ENCODE data around the gene DCANP1. TPM values are rescaled to one million over a fixed set of nuclear protein-coding genes. Genes with fewer than 3 reads are reported as not detected.

DCANP1 gene
- total RNA-seq, 1 experiment from 2014 or later, result not detected

- no peak for TF ChIP-seq EGR1 (IDR thresholded peaks at IDR 0.05; ENCODE audit: low read depth)
- no peak for TF ChIP-seq SRF (IDR thresholded peaks at IDR 0.05; ENCODE audit: low read depth)
- no peak for TF ChIP-seq TCF7L2 (IDR thresholded peaks at IDR 0.05; ENCODE audit: borderline replicate concordance, extremely low read depth, insufficient read depth, insufficient read length)
- no peak for TF ChIP-seq FOSL1 (IDR thresholded peaks at IDR 0.05; ENCODE audit: low read depth)
- TF ChIP-seq CTCF (IDR thresholded peaks at IDR 0.05 in 2 of 3, conservative IDR thresholded peaks at IDR 0.05 in 1 of 3; ENCODE audit: borderline replicate concordance in 1 of 3, insufficient read depth in 1 of 3, low read depth in 2 of 3, low read length in 2 of 3), result no peak
- TF ChIP-seq EZH2 (IDR thresholded peaks at IDR 0.05), result no peak
- TF ChIP-seq SIN3A (IDR thresholded peaks at IDR 0.05; ENCODE audit: low read depth), result no peak
- TF ChIP-seq EZH2phosphoT487 (IDR thresholded peaks at IDR 0.05; ENCODE audit: borderline replicate concordance), result no peak
- TF ChIP-seq JUND (IDR thresholded peaks at IDR 0.05), result no peak
Measured at GRCh38 chr5:135434591-135435466, 12.3 kb downstream of the DCANP1 start (continued).

- H4K20me1 ChIP-seq (ENCODE audit: insufficient read depth), result no peaks in the 10 kb centered on the region
- no peaks in the 10 kb centered on the region for H3K79me2 ChIP-seq (ENCODE audit: insufficient read depth, low read length)
- H3K4me1 ChIP-seq (ENCODE audit: control insufficient read depth in 1 of 2, insufficient read depth in 2 of 2, low read length in 2 of 2), result peaks cover 10 to 16% of the 10 kb centered on the region in 2 experiments; a peak in 3 of 4 replicates
- H3K4me3 ChIP-seq (replicated peaks in 1 of 2; ENCODE audit: low read depth in 1 of 2, low read length in 2 of 2), result no peak overlapping the region
- no TSS peak for BruUV-seq (replicated peaks)
- CTCF ChIA-PET, result interaction anchor here (1.1 kb wide), 1 partner anchor 8 kb away, joined by 4 read pairs; no protein-coding TSS in a partner anchor
- no peak overlapping the region for H3K9ac ChIP-seq (ENCODE audit: low read length)
- POLR2A ChIA-PET, result no interaction called here
- no peaks in the 10 kb centered on the region for H3K27me3 ChIP-seq (ENCODE audit: insufficient read depth, low read length)
- H3K27ac ChIP-seq (ENCODE audit: low read depth, low read length), result no peak overlapping the region
- DNase-seq (ENCODE audit: low read depth, low spot score) (no peak), ATAC-seq (no peak)
- H3K36me3 ChIP-seq (ENCODE audit: control insufficient read depth in 1 of 2, insufficient read depth in 2 of 2, low read length in 2 of 2), result no peaks in the 10 kb centered on the region
- intact Hi-C loops (cut with micrococcal nuclease), result no loop called here
- H2AFZ ChIP-seq (ENCODE audit: low read depth, low read length, poor library complexity, severe bottlenecking), result no peak overlapping the region
- H3K4me2 ChIP-seq (ENCODE audit: low read length), result no peak overlapping the region
- no peaks in the 10 kb centered on the region for H3K9me3 ChIP-seq (ENCODE audit: control insufficient read depth in 1 of 2, insufficient read depth in 1 of 2, low read depth in 1 of 2, low read length in 2 of 2)
- RAD21 ChIA-PET (ENCODE audit: low non-redundant PET in 1 of 2, low total read pairs in 2 of 2, uncharacterized antibody in 2 of 2, unreplicated experiment in 2 of 2), result no interaction called here
- H3K9me2 ChIP-seq (ENCODE audit: insufficient read depth), result no peaks in the 10 kb centered on the region
- no peak for TF ChIP-seq YY1 (IDR thresholded peaks at IDR 0.05; ENCODE audit: extremely low read depth, insufficient replicate concordance, low read depth, low read length)
- TF ChIP-seq SRF (IDR thresholded peaks at IDR 0.05; ENCODE audit: low read depth), result no peak
- no peak for TF ChIP-seq REST (IDR thresholded peaks at IDR 0.05; ENCODE audit: low read depth)
- no peak for TF ChIP-seq TCF7L2 (IDR thresholded peaks at IDR 0.05; ENCODE audit: borderline replicate concordance, extremely low read depth, insufficient read depth, insufficient read length)
- TF ChIP-seq ZBTB33 (IDR thresholded peaks at IDR 0.05; ENCODE audit: extremely low read depth, insufficient replicate concordance, low read length), result no peak
- TF ChIP-seq ATF3 (IDR thresholded peaks at IDR 0.05), result no peak
- TF ChIP-seq CBX3 (IDR thresholded peaks at IDR 0.05; ENCODE audit: low read depth), result no peak
Measured at GRCh38 chr5:135433681-135434426, 13.3 kb downstream of the DCANP1 start.
